IMR-90 (cell line): ENCODE measurements around the gene EFHC1. TPM values are rescaled to one million over a fixed set of nuclear protein-coding genes. Genes with fewer than 3 reads are reported as not detected.
A peak's percentile ranks its signal among the peaks of the same experiment; 100 is the strongest.

Experiments used
- ATAC-seq: fragments of 200-7000 bp; cut with Tn5 transposase; 2 replicates; pipeline ENCODE4 v1.9.1; 2020; ENCODE audit warnings: low read depth, mild to moderate bottlenecking, moderate library complexity
- BruUV-seq: library from RNA; stranded (reverse); fragments of 400-500 nt; replicated peaks from 2 replicates; lab custom pipeline; 2021; lab: Mats Ljungman, UMichigan
- CTCF ChIA-PET: fragments of 300-600 bp; formaldehyde crosslinking; extraction: SDS; loops from one replicate; lab custom pipeline; 2021; ENCODE audit warnings: antibody characterized with exemption; lab: Yijun Ruan, JAX
- POLR2A ChIA-PET: fragments of 300-600 bp; sonication (Branson Sonifier 250); formaldehyde crosslinking; loops from one replicate; lab custom pipeline; 2022; ENCODE audit warnings: antibody characterized with exemption; ENCODE audit not compliant: unreplicated experiment; lab: Charles Lee
- DNase-seq: peaks from one replicate; pipeline ENCODE4 v3.0.0; 2013
- H2AFZ ChIP-seq: replicated peaks from 2 replicates; pipeline ENCODE3; 2013; ENCODE audit warnings: low read length, mild to moderate bottlenecking; ENCODE audit not compliant: poor library complexity
- H2AK5ac ChIP-seq: 2 replicates; pipeline ENCODE4 v1.6.1; 2013; ENCODE audit warnings: low read depth, low read length, inconsistent platforms
- H2AK9ac ChIP-seq: replicated peaks from 2 replicates; pipeline ENCODE3; 2013; ENCODE audit warnings: mild to moderate bottlenecking, low read depth, low read length, moderate library complexity; ENCODE audit not compliant: poor library complexity
- H2BK120ac ChIP-seq: 2 replicates; pipeline ENCODE4 v1.6.1; 2013; ENCODE audit warnings: low read depth, low read length, inconsistent platforms
- H2BK15ac ChIP-seq: 3 replicates; pipeline ENCODE4 v1.6.1; 2013; ENCODE audit warnings: low read depth, low read length, inconsistent platforms
- H2BK20ac ChIP-seq: 2 replicates; pipeline ENCODE4 v1.6.1; 2013; ENCODE audit warnings: low read depth, mild to moderate bottlenecking, inconsistent platforms, low read length, moderate library complexity
- H2BK5ac ChIP-seq: 2 replicates; pipeline ENCODE4 v1.6.1; 2013; ENCODE audit warnings: mild to moderate bottlenecking, low read depth, low read length, inconsistent platforms; ENCODE audit not compliant: poor library complexity, severe bottlenecking
- H3K14ac ChIP-seq: replicated peaks from 2 replicates; pipeline ENCODE4 v1.6.1; 2013; ENCODE audit warnings: low read depth, low read length, inconsistent platforms
- H3K18ac ChIP-seq: 2 replicates; pipeline ENCODE4 v1.6.1; 2013; ENCODE audit warnings: low read depth, low read length, control low read depth
- H3K23ac ChIP-seq: 2 replicates; pipeline ENCODE4 v1.6.1; 2013; ENCODE audit warnings: low read depth, low read length, inconsistent platforms
- H3K27ac ChIP-seq: 2 replicates; pipeline ENCODE4 v1.5.1; 2013; ENCODE audit warnings: mild to moderate bottlenecking, control low read depth, low read length; ENCODE audit not compliant: insufficient read depth
- H3K27me3 ChIP-seq: 2 replicates; pipeline ENCODE4 v1.6.1; 2013; ENCODE audit warnings: low read length; ENCODE audit not compliant: control insufficient read depth, insufficient read depth
- H3K36me3 ChIP-seq: 2 replicates; pipeline ENCODE4 v1.6.1; 2013; ENCODE audit warnings: low read length, mixed read lengths; ENCODE audit not compliant: control insufficient read depth, insufficient read depth
- H3K4ac ChIP-seq: 2 replicates; pipeline ENCODE4 v1.6.1; 2013; ENCODE audit warnings: low read depth, low read length, inconsistent platforms
- H3K4me1 ChIP-seq: 2 replicates; pipeline ENCODE4 v1.6.1; 2013; ENCODE audit warnings: low read length, mixed read lengths; ENCODE audit not compliant: control insufficient read depth, insufficient read depth
- H3K4me2 ChIP-seq: 2 replicates; pipeline ENCODE4 v1.6.1; 2013; ENCODE audit warnings: low read depth, mild to moderate bottlenecking, control low read depth, low read length, moderate library complexity
- H3K4me3 ChIP-seq: 2 replicates; pipeline ENCODE4 v1.5.1; 2013; ENCODE audit warnings: low read depth, mild to moderate bottlenecking, control low read depth, low read length, moderate library complexity; ENCODE audit not compliant: insufficient read depth
- H3K56ac ChIP-seq: 2 replicates; pipeline ENCODE4 v1.6.1; 2013; ENCODE audit warnings: low read length, inconsistent platforms; ENCODE audit not compliant: insufficient read depth; ENCODE audit errors: extremely low read depth
- H3K79me1 ChIP-seq, 2 experiments: 2 replicates each; pipeline ENCODE4 v1.6.1; 2013; ENCODE audit warnings: low read length in 2 of 2, inconsistent platforms in 1 of 2, low read depth in 1 of 2
- H3K9ac ChIP-seq: 2 replicates; pipeline ENCODE4 v1.6.1; 2013; ENCODE audit warnings: low read depth, low read length, control low read depth
- H3K9me1 ChIP-seq: 2 replicates; pipeline ENCODE4 v1.6.1; 2013; ENCODE audit warnings: low read length, inconsistent platforms; ENCODE audit not compliant: insufficient read depth
- H3K9me3 ChIP-seq: 2 replicates; pipeline ENCODE4 v1.6.1; 2013; ENCODE audit warnings: low read length; ENCODE audit not compliant: control insufficient read depth, insufficient read depth
- H4K20me1 ChIP-seq: 2 replicates; pipeline ENCODE4 v1.6.1; 2013; ENCODE audit warnings: low read length, inconsistent platforms; ENCODE audit not compliant: insufficient read depth
- H4K5ac ChIP-seq: 2 replicates; pipeline ENCODE4 v1.6.1; 2013; ENCODE audit warnings: mild to moderate bottlenecking, low read depth, low read length, control low read depth
- H4K8ac ChIP-seq, 2 experiments: 2 replicates each; pipeline ENCODE4 v1.6.1; 2013; ENCODE audit warnings: low read depth in 2 of 2, low read length in 2 of 2, control low read depth in 1 of 2, inconsistent platforms in 1 of 2
- H4K91ac ChIP-seq: 2 replicates; pipeline ENCODE4 v1.6.1; 2013; ENCODE audit warnings: low read depth, low read length, inconsistent platforms; ENCODE audit not compliant: insufficient read depth
- BHLHE40 ChIP-seq: fragments of 150-350 bp; IDR thresholded peaks from 2 replicates; pipeline ENCODE4 v1.6.1; 2016; ENCODE audit warnings: mild to moderate bottlenecking, low read depth, low read length
- CEBPB ChIP-seq: IDR thresholded peaks from 2 replicates; pipeline ENCODE4 v1.6.1; 2012; ENCODE audit warnings: low read depth, low read length, improper control_type of control experiment
- MAFK ChIP-seq: IDR thresholded peaks from 2 replicates; pipeline ENCODE4 v1.6.1; 2012; ENCODE audit warnings: low read depth, low read length, improper control_type of control experiment
- WGBS, 2 experiments: methylation state at CpG; one replicate each; pipeline versions ENCODE4 v1.1.5 to v1.1.7; 2013; ENCODE audit warnings: missing lambda C conversion rate in 2 of 2; ENCODE audit not compliant: insufficient read length in 1 of 2; ENCODE audit errors: extremely low coverage in 2 of 2; 5-methylcytosine and 5-hydroxymethylcytosine counted together
- dilution Hi-C: fragments of 300-500 bp; cut with HindIII; formaldehyde crosslinking; loops from one replicate; pipeline ENCODE4 v1.14.3; 2018; ENCODE audit warnings: low sequenced_read_pairs; ENCODE audit not compliant: unreplicated experiment
- in situ Hi-C: fragments of 300-500 bp; cut with MboI; formaldehyde crosslinking; loops from 3 replicates; pipeline ENCODE4 v1.14.3; 2019; ENCODE audit warnings: low sequenced_read_pairs, inconsistent platforms, mixed read lengths
- intact Hi-C: fragments of 100-400 bp; cut with micrococcal nuclease; formaldehyde crosslinking; loops from 2 replicates; pipeline ENCODE4 v1.10.0; 2022
- polyA plus RNA-seq, 3 experiments: library from polyadenylated mRNA; depleted of rRNA; stranded (reverse); fragments of >200 nt; gene quantifications; 2 replicates each; pipeline ENCODE4 v1.2.3, GENCODE V29; 2012; ENCODE audit warnings: low replicate concordance in 1 of 3
- total RNA-seq: library from RNA; depleted of rRNA; stranded (reverse); fragments of >200 nt; gene quantifications from 2 replicates; pipeline ENCODE4 v1.2.3, GENCODE V29; 2012

Gene EFHC1
- total and polyA plus RNA-seq, 2 of the 4 experiments (the other 2 are of a cell fraction): 14.0 to 23.0 TPM

GRCh38 chr6:52418606-52419005 is 1.5 kb upstream of the EFHC1 start:
- H3K14ac ChIP-seq: no peak overlapping the region
- no peaks in the 10 kb centered on the region for H3K36me3 ChIP-seq
- in situ Hi-C loops (loop anchor here (5.0 kb wide), 2 partner anchors 179 to 244 kb away; no protein-coding TSS in a partner anchor), dilution Hi-C loops (loop anchor here (25.0 kb wide), 1 partner anchor 244 kb away; the partner anchor contains the start of gene TMEM14A), intact Hi-C loops (no loop called here)
- peak overlapping the region in 1 of 2 experiments; percentile 57; a peak in 3 of 4 replicates for H4K8ac ChIP-seq
- H2AK9ac ChIP-seq: no peak overlapping the region
- H2AK5ac ChIP-seq: peak overlapping the region; percentile 35; the same call in 1 of the 2 replicates
- H3K23ac ChIP-seq: peak overlapping the region; percentile 64; the same call in 1 of the 2 replicates
- peaks cover 13% of the 10 kb centered on the region for H3K9me1 ChIP-seq
- H3K4ac ChIP-seq: peak overlapping the region; percentile 44
- H3K56ac ChIP-seq: no peak overlapping the region
- no peaks in the 10 kb centered on the region for H4K20me1 ChIP-seq
- DNase-seq (no peak), ATAC-seq (no peak)
- no peak overlapping the region for H3K4me2 ChIP-seq
- H4K91ac ChIP-seq: peak overlapping the region; percentile 43; the same call in 1 of the 2 replicates
- no peak overlapping the region; the same call in 1 of the 2 replicates for H4K5ac ChIP-seq
- H3K9me3 ChIP-seq: no peaks in the 10 kb centered on the region
- no peak overlapping the region for H3K4me3 ChIP-seq
- peak overlapping the region; percentile 27 for H2BK20ac ChIP-seq
- ChIA-PET CTCF (interaction anchor here (0.6 to 1.6 kb wide), 3 partner anchors 216 to 245 kb away, joined by 3 to 4 read pairs (median 4); no protein-coding TSS in a partner anchor), POLR2A (interaction anchor here (0.6 to 0.8 kb wide), 2 partner anchors 153 to 157 kb away, joined by 3 read pairs; no protein-coding TSS in a partner anchor)
- TF ChIP-seq BHLHE40: no peak
- TF ChIP-seq CEBPB: no peak
- TF ChIP-seq MAFK: no peak
- no peaks in the 10 kb centered on the region for H3K27me3 ChIP-seq
- no peak overlapping the region for H3K27ac ChIP-seq
- H3K9ac ChIP-seq: no peak overlapping the region
- peaks cover 9 to 26% of the 10 kb centered on the region in 2 experiments; a peak in 3 of 4 replicates for H3K79me1 ChIP-seq
- no CpG with 5 or more reads among the region's 2 CpGs for WGBS, 2 experiments
- H3K18ac ChIP-seq: no peak overlapping the region
- no peak overlapping the region for H2AFZ ChIP-seq
- no peak overlapping the region for H2BK5ac ChIP-seq
- H2BK15ac ChIP-seq: peak overlapping the region; percentile 36; the same call in 1 of the 3 replicates
- H2BK120ac ChIP-seq: peak overlapping the region; percentile 33
- peaks cover 13% of the 10 kb centered on the region for H3K4me1 ChIP-seq
- no TSS peak for BruUV-seq
